GM23248 (cell line): ENCODE results near the gene SH3BGRL.

Experiments used
- EZH2 ChIP-seq: fragments of 200-600 bp; sonication (generic); IDR thresholded peaks from 2 replicates; pipeline ENCODE4 v1.6.1; 2018; ENCODE audit warnings: antibody characterized with exemption, mild to moderate bottlenecking; ENCODE audit not compliant: insufficient read depth, poor library complexity, severe bottlenecking
- EZH2phosphoT487 ChIP-seq: fragments of 200-600 bp; sonication (generic); IDR thresholded peaks from 2 replicates; pipeline ENCODE4 v1.6.1; 2018; ENCODE audit warnings: antibody characterized with exemption, moderate library complexity, mild to moderate bottlenecking, low read depth; ENCODE audit not compliant: insufficient read depth

DNA sequence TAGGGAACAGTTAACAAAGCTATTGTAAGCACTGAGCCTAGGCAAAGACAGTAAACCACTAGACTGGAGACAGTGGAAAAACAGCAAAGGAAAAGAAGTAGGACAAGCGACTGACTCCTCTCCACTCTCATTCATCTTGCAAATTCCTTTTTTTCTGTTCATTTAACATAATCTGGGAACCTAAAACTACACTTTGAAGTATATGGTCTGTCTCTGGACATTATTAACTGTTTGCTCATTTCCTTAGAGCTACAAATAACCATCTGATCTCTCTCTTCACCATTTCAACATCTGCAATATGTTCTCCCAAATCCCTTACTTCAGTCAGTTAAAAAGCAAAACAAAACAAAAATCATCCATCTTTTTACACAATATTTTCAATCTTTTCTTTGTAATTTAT, 831 bp upstream of the SH3BGRL start:
- no peak for TF ChIP-seq EZH2phosphoT487
- no peak for TF ChIP-seq EZH2
